GM23338 (cell line): Measurements from ENCODE around the gene FAM171A1. TPM values are rescaled to one million over a fixed set of nuclear protein-coding genes. Genes with fewer than 3 reads are reported as not detected.
A peak's percentile ranks its signal among the peaks of the same experiment; 100 is the strongest.
"Not testable (repeated sequence)": the region's sequence is repeated elsewhere in the genome, so short reads cannot be mapped to it uniquely, and the experiment has no call there.

Experiments
- ATAC-seq: fragments of 200-7000 bp; cut with Tn5 transposase; 3 replicates; pipeline ENCODE4 v1.9.1; 2020
- DNase-seq: peaks from one replicate; pipeline ENCODE4 v3.0.0-alpha.2; 2015; ENCODE audit warnings: low spot score
- H2AFZ ChIP-seq: fragments of 200-600 bp; sonication (generic); 2 replicates; pipeline ENCODE4 v1.8.0; 2016; ENCODE audit warnings: antibody characterized with exemption, mild to moderate bottlenecking, moderate library complexity
- H3F3A ChIP-seq: fragments of 200-600 bp; sonication (generic); replicated peaks from 2 replicates; pipeline ENCODE4 v1.8.0; 2017; ENCODE audit warnings: antibody characterized with exemption, mixed run types, low read depth
- H3K27ac ChIP-seq: fragments of 200-600 bp; sonication (generic); 2 replicates; pipeline ENCODE4 v1.6.1; 2016; ENCODE audit warnings: low read depth
- H3K27me3 ChIP-seq: fragments of 200-600 bp; sonication (generic); 2 replicates; pipeline ENCODE4 v1.8.0; 2016; ENCODE audit warnings: mild to moderate bottlenecking, mixed run types, moderate library complexity; ENCODE audit not compliant: insufficient read depth
- H3K36me3 ChIP-seq: fragments of 200-600 bp; sonication (generic); 2 replicates; pipeline ENCODE4 v1.8.0; 2016; ENCODE audit warnings: mild to moderate bottlenecking; ENCODE audit not compliant: insufficient read depth
- H3K4me1 ChIP-seq: fragments of 200-600 bp; sonication (generic); 2 replicates; pipeline ENCODE4 v1.8.0; 2016; ENCODE audit warnings: mild to moderate bottlenecking, moderate library complexity; ENCODE audit not compliant: insufficient read depth
- H3K4me2 ChIP-seq: fragments of 200-600 bp; sonication (generic); 2 replicates; pipeline ENCODE4 v1.7.1; 2017; ENCODE audit warnings: mixed run types
- H3K4me3 ChIP-seq: fragments of 200-600 bp; sonication (generic); 2 replicates; pipeline ENCODE4 v1.6.1; 2016; ENCODE audit warnings: mixed run types
- H3K79me2 ChIP-seq: fragments of 200-600 bp; sonication (generic); replicated peaks from 2 replicates; pipeline ENCODE4 v1.8.0; 2017; ENCODE audit warnings: mild to moderate bottlenecking; ENCODE audit not compliant: insufficient read depth
- H3K9me2 ChIP-seq: fragments of 200-600 bp; sonication (generic); 2 replicates; pipeline ENCODE4 v1.8.0; 2017; ENCODE audit not compliant: insufficient read depth
- H4K20me1 ChIP-seq: fragments of 200-600 bp; sonication (generic); replicated peaks from 2 replicates; pipeline ENCODE4 v1.8.0; 2017; ENCODE audit warnings: mild to moderate bottlenecking; ENCODE audit not compliant: insufficient read depth
- H3K27ac Mint-ChIP-seq: 2 replicates; pipeline ENCODE4 v1.8.0; 2020; ENCODE audit warnings: inconsistent platforms, mild to moderate bottlenecking, moderate library complexity, mixed read lengths
- H3K27me3 Mint-ChIP-seq: 3 replicates; pipeline ENCODE4 v1.8.0; 2022; ENCODE audit warnings: low read depth, mild to moderate bottlenecking, moderate library complexity, mixed read lengths, inconsistent platforms; ENCODE audit not compliant: insufficient read depth, poor library complexity
- H3K36me3 Mint-ChIP-seq: 3 replicates; pipeline ENCODE4 v1.8.0; 2021; ENCODE audit warnings: low read depth, mild to moderate bottlenecking, inconsistent platforms, moderate library complexity, mixed read lengths
- H3K4me1 Mint-ChIP-seq: 3 replicates; pipeline ENCODE4 v1.8.0; 2020; ENCODE audit warnings: mild to moderate bottlenecking, inconsistent platforms, mixed read lengths
- H3K4me3 Mint-ChIP-seq: 3 replicates; pipeline ENCODE4 v1.8.0; 2021; ENCODE audit warnings: moderate library complexity, mild to moderate bottlenecking, inconsistent platforms, mixed read lengths
- H3K9me3 Mint-ChIP-seq: 3 replicates; pipeline ENCODE4 v1.8.0; 2020; ENCODE audit warnings: moderate library complexity, mild to moderate bottlenecking, inconsistent platforms, mixed read lengths
- CREB1 ChIP-seq: fragments of 250-450 bp; sonication (Bioruptor Pico); IDR thresholded peaks from 2 replicates; pipeline ENCODE4 v1.5.0; 2020; ENCODE audit warnings: low read depth, mild to moderate bottlenecking, moderate library complexity
- EZH2 ChIP-seq: fragments of 200-600 bp; sonication (generic); IDR thresholded peaks from one replicate; pipeline ENCODE4 v1.8.0; 2017; ENCODE audit warnings: antibody characterized with exemption, mild to moderate bottlenecking, low read depth; ENCODE audit not compliant: unreplicated experiment
- JUNB ChIP-seq: IDR thresholded peaks from one replicate; pipeline ENCODE4 v1.6.1; 2016; ENCODE audit warnings: antibody characterized with exemption; ENCODE audit not compliant: unreplicated experiment
- STAT1 ChIP-seq: IDR thresholded peaks from one replicate; pipeline ENCODE4 v1.6.1; 2016; ENCODE audit warnings: antibody characterized with exemption; ENCODE audit not compliant: unreplicated experiment
- ZNF114 ChIP-seq: fragments of 250-450 bp; sonication (Bioruptor Pico); IDR thresholded peaks from 2 replicates; pipeline ENCODE4 v1.5.0; 2020; ENCODE audit warnings: mild to moderate bottlenecking, moderate library complexity
- ZNF331 ChIP-seq: fragments of 250-450 bp; sonication (Bioruptor Pico); IDR thresholded peaks from 2 replicates; pipeline ENCODE4 v1.5.0; 2020; ENCODE audit warnings: low read depth, mild to moderate bottlenecking, moderate library complexity
- polyA plus RNA-seq: library from polyadenylated mRNA; unstranded; fragments of >200 nt; fragmentation: Nextera tagmentation; extraction: Ambion mirVana; gene quantifications from 2 replicates; pipeline ENCODE4 v1.2.1, GENCODE V29; 2016
- total RNA-seq: library from RNA; depleted of rRNA; stranded (reverse); fragments of >200 nt; shearing (Covaris generic); gene quantifications from 2 replicates; pipeline ENCODE4 v1.2.3, GENCODE V29; 2014
- TF ChIP-seq, protein P1 (sequence below): IDR thresholded peaks from one replicate; pipeline ENCODE4 v1.6.1; 2018; ENCODE audit warnings: antibody characterized with exemption; ENCODE audit not compliant: unreplicated experiment
- TF ChIP-seq, protein P2 (sequence below): IDR thresholded peaks from 2 replicates; pipeline ENCODE4 v1.6.1; 2016; ENCODE audit warnings: antibody characterized with exemption
- TF ChIP-seq, protein P3 (sequence below), 2 experiments: fragments of 200-600 bp in 1 of 2; sonication (generic) in 1 of 2; conservative IDR thresholded peaks; 2 replicates each; pipeline versions ENCODE4 v1.5.1 to v1.6.1; 2016 to 2017; ENCODE audit warnings: antibody characterized with exemption in 2 of 2, low read depth in 2 of 2, mild to moderate bottlenecking in 2 of 2, moderate library complexity in 1 of 2

Gene FAM171A1
- total and polyA plus RNA-seq, 2 experiments from 2014 or later = 11.3 to 32.2 TPM

DNA sequence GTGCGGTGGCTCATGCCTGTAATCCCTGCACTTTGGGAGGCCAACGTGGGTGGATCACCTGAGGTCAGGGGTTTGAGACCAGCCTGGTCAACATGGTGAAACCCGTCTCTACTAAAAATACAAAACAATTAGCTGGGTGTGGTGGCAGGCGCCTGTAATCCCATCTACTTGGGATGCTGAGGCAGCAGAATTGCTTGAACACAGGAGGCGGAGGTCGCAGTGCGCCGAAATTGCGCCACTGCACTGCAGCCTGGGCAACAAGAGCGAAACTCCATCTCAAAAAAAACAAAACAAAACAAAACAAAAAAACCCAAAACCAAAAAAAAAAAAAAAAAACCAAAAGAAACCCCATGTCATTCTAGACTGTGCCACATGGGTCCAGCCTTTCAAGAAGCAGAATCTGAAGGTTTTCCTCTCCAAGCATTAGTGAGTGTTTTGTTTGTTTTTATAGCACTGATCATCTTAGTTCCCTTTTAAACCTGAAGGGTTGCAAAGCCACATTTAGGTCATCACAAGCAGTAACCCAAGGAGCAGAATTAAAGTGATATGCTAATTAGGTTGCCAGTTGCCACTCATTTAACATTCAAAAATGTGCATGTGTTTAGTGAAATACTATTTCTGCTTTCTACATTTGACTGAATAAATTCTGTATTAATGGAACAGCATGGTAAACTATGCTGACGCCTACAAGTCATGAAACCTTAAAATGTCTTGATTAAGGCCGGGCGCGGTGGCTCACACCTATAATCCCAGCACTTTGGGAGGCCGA is 68.7 kb downstream of the FAM171A1 start:
- H3K4me2 ChIP-seq, H3K36me3 Mint-ChIP-seq, H2AFZ ChIP-seq, H3K27ac ChIP-seq, ATAC-seq, H3K4me1 Mint-ChIP-seq, H3K4me1 ChIP-seq, H3K27me3 ChIP-seq, H3F3A ChIP-seq, H3K27ac Mint-ChIP-seq, H3K4me3 ChIP-seq, H3K9me3 Mint-ChIP-seq, H3K9me2 ChIP-seq, H3K36me3 ChIP-seq, H4K20me1 ChIP-seq, H3K27me3 Mint-ChIP-seq, H3K79me2 ChIP-seq, H3K4me3 Mint-ChIP-seq, DNase-seq: not testable (repeated sequence)

DNA sequence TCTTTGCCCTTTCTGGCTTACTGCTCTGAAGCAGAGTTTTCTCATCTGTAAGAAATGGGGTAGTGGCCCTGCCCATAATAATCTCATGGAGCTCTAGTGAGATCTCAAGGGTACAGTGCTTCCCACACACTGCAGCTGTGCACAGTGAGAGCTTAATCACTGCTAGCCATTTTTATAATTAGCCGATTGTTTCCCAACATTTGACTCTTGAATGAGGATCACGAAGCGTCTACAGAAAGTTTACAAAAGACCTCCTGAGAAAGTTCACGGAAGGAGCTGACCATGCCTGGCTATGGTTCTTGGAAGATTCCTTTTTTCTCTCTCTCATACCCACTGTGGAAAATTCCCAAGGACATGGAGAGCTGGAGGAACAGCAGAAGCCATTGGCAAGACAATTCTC is 70.4 kb downstream of the FAM171A1 start:
- no peaks in the 10 kb centered on the region for H3K9me3 Mint-ChIP-seq
- Histone ChIP-seq H3K27ac (no peak overlapping the region), H3K4me3 (no peak overlapping the region), H3K9me2 (no peaks in the 10 kb centered on the region), H3F3A (no peaks in the 10 kb centered on the region), H4K20me1 (no peaks in the 10 kb centered on the region; the same call in none of the 2 replicates), H3K4me2 (no peak overlapping the region), H3K4me1 (no peaks in the 10 kb centered on the region; the same call in 1 of the 2 replicates), H3K27me3 (no peaks in the 10 kb centered on the region), H3K36me3 (no peaks in the 10 kb centered on the region), H2AFZ (no peak overlapping the region), H3K79me2 (peaks cover 3% of the 10 kb centered on the region; the same call in 1 of the 2 replicates)
- no peaks in the 10 kb centered on the region for H3K36me3 Mint-ChIP-seq
- H3K27me3 Mint-ChIP-seq = peaks cover 5% of the 10 kb centered on the region
- peaks cover 3% of the 10 kb centered on the region; the same call in 1 of the 3 replicates for H3K4me1 Mint-ChIP-seq
- DNase-seq (no peak), ATAC-seq (no peak)
- peak overlapping the region; percentile 69; the same call in 1 of the 2 replicates for H3K27ac Mint-ChIP-seq
- no peak overlapping the region for H3K4me3 Mint-ChIP-seq
- TF ChIP-seq STAT1 = no peak
- no peak for TF ChIP-seq ZNF114 (CRISPR knock-in tag)
- TF ChIP-seq JUNB = no peak
- TF ChIP-seq, protein P1, sequence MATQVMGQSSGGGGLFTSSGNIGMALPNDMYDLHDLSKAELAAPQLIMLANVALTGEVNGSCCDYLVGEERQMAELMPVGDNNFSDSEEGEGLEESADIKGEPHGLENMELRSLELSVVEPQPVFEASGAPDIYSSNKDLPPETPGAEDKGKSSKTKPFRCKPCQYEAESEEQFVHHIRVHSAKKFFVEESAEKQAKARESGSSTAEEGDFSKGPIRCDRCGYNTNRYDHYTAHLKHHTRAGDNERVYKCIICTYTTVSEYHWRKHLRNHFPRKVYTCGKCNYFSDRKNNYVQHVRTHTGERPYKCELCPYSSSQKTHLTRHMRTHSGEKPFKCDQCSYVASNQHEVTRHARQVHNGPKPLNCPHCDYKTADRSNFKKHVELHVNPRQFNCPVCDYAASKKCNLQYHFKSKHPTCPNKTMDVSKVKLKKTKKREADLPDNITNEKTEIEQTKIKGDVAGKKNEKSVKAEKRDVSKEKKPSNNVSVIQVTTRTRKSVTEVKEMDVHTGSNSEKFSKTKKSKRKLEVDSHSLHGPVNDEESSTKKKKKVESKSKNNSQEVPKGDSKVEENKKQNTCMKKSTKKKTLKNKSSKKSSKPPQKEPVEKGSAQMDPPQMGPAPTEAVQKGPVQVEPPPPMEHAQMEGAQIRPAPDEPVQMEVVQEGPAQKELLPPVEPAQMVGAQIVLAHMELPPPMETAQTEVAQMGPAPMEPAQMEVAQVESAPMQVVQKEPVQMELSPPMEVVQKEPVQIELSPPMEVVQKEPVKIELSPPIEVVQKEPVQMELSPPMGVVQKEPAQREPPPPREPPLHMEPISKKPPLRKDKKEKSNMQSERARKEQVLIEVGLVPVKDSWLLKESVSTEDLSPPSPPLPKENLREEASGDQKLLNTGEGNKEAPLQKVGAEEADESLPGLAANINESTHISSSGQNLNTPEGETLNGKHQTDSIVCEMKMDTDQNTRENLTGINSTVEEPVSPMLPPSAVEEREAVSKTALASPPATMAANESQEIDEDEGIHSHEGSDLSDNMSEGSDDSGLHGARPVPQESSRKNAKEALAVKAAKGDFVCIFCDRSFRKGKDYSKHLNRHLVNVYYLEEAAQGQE = no peak
- TF ChIP-seq ZNF331 (CRISPR knock-in tag) = no peak
- no peak for TF ChIP-seq EZH2
- TF ChIP-seq, protein P2, sequence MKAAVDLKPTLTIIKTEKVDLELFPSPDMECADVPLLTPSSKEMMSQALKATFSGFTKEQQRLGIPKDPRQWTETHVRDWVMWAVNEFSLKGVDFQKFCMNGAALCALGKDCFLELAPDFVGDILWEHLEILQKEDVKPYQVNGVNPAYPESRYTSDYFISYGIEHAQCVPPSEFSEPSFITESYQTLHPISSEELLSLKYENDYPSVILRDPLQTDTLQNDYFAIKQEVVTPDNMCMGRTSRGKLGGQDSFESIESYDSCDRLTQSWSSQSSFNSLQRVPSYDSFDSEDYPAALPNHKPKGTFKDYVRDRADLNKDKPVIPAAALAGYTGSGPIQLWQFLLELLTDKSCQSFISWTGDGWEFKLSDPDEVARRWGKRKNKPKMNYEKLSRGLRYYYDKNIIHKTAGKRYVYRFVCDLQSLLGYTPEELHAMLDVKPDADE = no peak
- no peak for TF ChIP-seq CREB1 (CRISPR knock-in tag)
- TF ChIP-seq, protein P3, sequence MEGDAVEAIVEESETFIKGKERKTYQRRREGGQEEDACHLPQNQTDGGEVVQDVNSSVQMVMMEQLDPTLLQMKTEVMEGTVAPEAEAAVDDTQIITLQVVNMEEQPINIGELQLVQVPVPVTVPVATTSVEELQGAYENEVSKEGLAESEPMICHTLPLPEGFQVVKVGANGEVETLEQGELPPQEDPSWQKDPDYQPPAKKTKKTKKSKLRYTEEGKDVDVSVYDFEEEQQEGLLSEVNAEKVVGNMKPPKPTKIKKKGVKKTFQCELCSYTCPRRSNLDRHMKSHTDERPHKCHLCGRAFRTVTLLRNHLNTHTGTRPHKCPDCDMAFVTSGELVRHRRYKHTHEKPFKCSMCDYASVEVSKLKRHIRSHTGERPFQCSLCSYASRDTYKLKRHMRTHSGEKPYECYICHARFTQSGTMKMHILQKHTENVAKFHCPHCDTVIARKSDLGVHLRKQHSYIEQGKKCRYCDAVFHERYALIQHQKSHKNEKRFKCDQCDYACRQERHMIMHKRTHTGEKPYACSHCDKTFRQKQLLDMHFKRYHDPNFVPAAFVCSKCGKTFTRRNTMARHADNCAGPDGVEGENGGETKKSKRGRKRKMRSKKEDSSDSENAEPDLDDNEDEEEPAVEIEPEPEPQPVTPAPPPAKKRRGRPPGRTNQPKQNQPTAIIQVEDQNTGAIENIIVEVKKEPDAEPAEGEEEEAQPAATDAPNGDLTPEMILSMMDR (conservative IDR thresholded peaks at IDR 0.05; ENCODE audit: low read depth in 2 of 2) = no peak
